Coronary artery (tissue), 2 donors: Measurements from ENCODE around the gene TLE5.

Experiments
- DNase-seq: peaks from one replicate; pipeline ENCODE4 v3.0.0-alpha.2; 2017; ENCODE audit warnings: low spot score
- H3K27ac ChIP-seq, 2 donors: fragments of 200-600 bp; sonication (generic); one replicate each; pipeline ENCODE4 v1.5.1; 2016 to 2019
- H3K4me3 ChIP-seq: fragments of 200-600 bp; sonication (generic); 2 replicates; pipeline ENCODE4 v1.5.1; 2016; ENCODE audit warnings: mild to moderate bottlenecking, moderate library complexity
- CTCF ChIP-seq: fragments of 200-600 bp; sonication (generic); IDR thresholded peaks from one replicate; pipeline ENCODE4 v1.5.1; 2019; ENCODE audit warnings: antibody characterized with exemption

TLE5 gene

GRCh38 chr19:3099347-3100145 lies 37.3 kb upstream of the TLE5 start:
- peak overlapping the region; percentile 99 for H3K4me3 ChIP-seq
- no peak for DNase-seq
- peak overlapping the region; percentile 76 to 83 for H3K27ac ChIP-seq
- no peak for TF ChIP-seq CTCF

- peak overlapping the region; percentile 76 to 83 for H3K27ac ChIP-seq
- TF ChIP-seq CTCF: no peak
- H3K4me3 ChIP-seq: peak overlapping the region; percentile 99
- peak; percentile 84 for DNase-seq
Measured at GRCh38 chr19:3098515-3099346, 36.4 kb upstream of the TLE5 start.

- peak overlapping the region; percentile 99 for H3K4me3 ChIP-seq
Measured at GRCh38 chr19:3098141-3098514, 35.8 kb upstream of the TLE5 start.

GRCh38 chr19:3097442-3097871 lies 35.2 kb upstream of the TLE5 start:
- TF ChIP-seq CTCF: no peak
- Histone ChIP-seq H3K4me3 (peak overlapping the region; percentile 99), H3K27ac (peak overlapping the region; percentile 52 to 83)
- no peak for DNase-seq

More at GRCh38 chr19:3098141-3098514, 35.8 kb upstream of the TLE5 start:
- peak overlapping the region; percentile 76 to 83 for H3K27ac ChIP-seq
- TF ChIP-seq CTCF: no peak
- no peak for DNase-seq

- Histone ChIP-seq H3K4me3 (peak overlapping the region; percentile 99), H3K27ac (peak overlapping the region; percentile 52 to 83)
- DNase-seq: no peak
- TF ChIP-seq CTCF: no peak
Measured at GRCh38 chr19:3096902-3097326, 34.6 kb upstream of the TLE5 start.

- no peak for TF ChIP-seq CTCF
- peak overlapping the region; percentile 29 to 83 for H3K27ac ChIP-seq
- H3K4me3 ChIP-seq: peak overlapping the region; percentile 99
- DNase-seq: no peak
Measured at GRCh38 chr19:3096267-3096901, 34.1 kb upstream of the TLE5 start.
